Astrocyte of the cerebellum (primary cell): ENCODE data around the gene AMD1.

ENCODE experiments used
- DNase-seq: peaks from one replicate; pipeline ENCODE4 v3.0.0-alpha.2; 2011; ENCODE audit warnings: low read depth
- H3K4me3 ChIP-seq: 2 replicates; pipeline ENCODE4 v1.5.1; 2011; ENCODE audit warnings: mild to moderate bottlenecking, low read depth, low read length, moderate library complexity
- CTCF ChIP-seq: IDR thresholded peaks from 2 replicates; pipeline ENCODE4 v1.5.1; 2012; ENCODE audit warnings: low read length, low read depth, moderate library complexity, mild to moderate bottlenecking; ENCODE audit errors: missing control alignments
- in situ Hi-C: cut with HindIII; loops from 2 replicates; pipeline ENCODE4 v1.10.0; 2017; ENCODE audit warnings: low sequenced_read_pairs

Gene AMD1

GRCh38 chr6:110876806-110877564 is 2.4 kb downstream of the AMD1 start:
- DNase-seq, result no peak
- no peak for TF ChIP-seq CTCF
- peak overlapping the region; percentile 75 for H3K4me3 ChIP-seq
- in situ Hi-C loops, result loop anchor here (5.0 kb wide), 4 partner anchors 65 to 340 kb away; partner anchors contain the start of gene GTF3C6

GRCh38 chr6:110877569-110877968 is 3.0 kb downstream of the AMD1 start:
- H3K4me3 ChIP-seq, result peak overlapping the region; percentile 75
- DNase-seq, result no peak
- TF ChIP-seq CTCF, result no peak
- in situ Hi-C loops, result loop anchor here (5.0 kb wide), 4 partner anchors 65 to 340 kb away; partner anchors contain the start of gene GTF3C6

GRCh38 chr6:110878751-110879522 is 4.4 kb downstream of the AMD1 start:
- no peak for DNase-seq
- peak overlapping the region; percentile 1 for H3K4me3 ChIP-seq
- TF ChIP-seq CTCF, result peak; percentile 67
- in situ Hi-C loops, result loop anchor here (5.0 kb wide), 4 partner anchors 67 to 342 kb away; partner anchors contain the start of gene GTF3C6

GRCh38 chr6:110880651-110881050 is 6.1 kb downstream of the AMD1 start:
- in situ Hi-C loops, result no loop called here
- no peak for TF ChIP-seq CTCF
- no peak for DNase-seq
- no peak overlapping the region for H3K4me3 ChIP-seq

GRCh38 chr6:110881546-110882273 is 7.1 kb downstream of the AMD1 start:
- in situ Hi-C loops, result no loop called here
- no peak for TF ChIP-seq CTCF
- no peak for DNase-seq
- H3K4me3 ChIP-seq, result no peak overlapping the region

GRCh38 chr6:110882274-110882619 is 7.7 kb downstream of the AMD1 start:
- no peak for DNase-seq
- in situ Hi-C loops, result no loop called here
- TF ChIP-seq CTCF, result no peak
- H3K4me3 ChIP-seq, result no peak overlapping the region
